Endothelial cell of umbilical vein (primary cell): ENCODE data around the gene CCDC93. TPM values are rescaled to one million over a fixed set of nuclear protein-coding genes. Genes with fewer than 3 reads are reported as not detected.

ENCODE experiments used
- BruUV-seq: library from RNA; stranded (reverse); fragments of 400-500 nt; replicated peaks from 2 replicates; lab custom pipeline; 2021; lab: Mats Ljungman, UMichigan
- CTCF ChIA-PET: fragments of 300-600, 350-600 bp; sonication (Branson Sonifier 250); formaldehyde crosslinking; loops from one replicate; lab custom pipeline; 2021; ENCODE audit warnings: antibody characterized with exemption, inconsistent platforms; lab: Charles Lee
- POLR2A ChIA-PET: fragments of 300-600, 350-600 bp; sonication (Branson Sonifier 250); formaldehyde crosslinking; loops from one replicate; lab custom pipeline; 2021; ENCODE audit warnings: antibody characterized with exemption, inconsistent platforms; lab: Charles Lee
- DNase-seq: peaks from one replicate; pipeline ENCODE4 v3.0.0-alpha.2; 2011; ENCODE audit warnings: low read depth, low spot score
- FAIRE-seq: peaks from 2 replicates; lab custom pipeline; 2011; peaks lifted over from hg19 to GRCh38; lab: Jason Lieb, UNC
- H2AFZ ChIP-seq: 2 replicates; pipeline ENCODE4 v1.6.0; 2012; ENCODE audit warnings: low read depth, low read length, control low read depth, inconsistent platforms
- H3K27ac ChIP-seq: 2 replicates; pipeline ENCODE4 v1.5.1; 2011; ENCODE audit warnings: low read depth, mild to moderate bottlenecking, control low read depth, low read length, moderate library complexity; ENCODE audit not compliant: insufficient read depth
- H3K27me3 ChIP-seq, 2 experiments: 2 replicates each; pipeline versions ENCODE4 v1.6.0 to v1.6.1; 2011; ENCODE audit warnings: low read length in 2 of 2, mixed read lengths in 1 of 2; ENCODE audit not compliant: control insufficient read depth in 2 of 2, insufficient read depth in 2 of 2
- H3K36me3 ChIP-seq, 2 experiments: 2 replicates in 1 of 2; 3 replicates in 1 of 2; pipeline ENCODE4 v1.5.1; 2011; ENCODE audit warnings: low read length in 2 of 2, mild to moderate bottlenecking in 1 of 2, moderate library complexity in 1 of 2; ENCODE audit not compliant: control insufficient read depth in 2 of 2, insufficient read depth in 2 of 2; ENCODE audit errors: extremely low read depth in 1 of 2
- H3K4me1 ChIP-seq: 3 replicates; pipeline ENCODE4 v1.5.1; 2011; ENCODE audit warnings: mild to moderate bottlenecking, low read length; ENCODE audit not compliant: control insufficient read depth, insufficient read depth; ENCODE audit errors: extremely low read depth
- H3K4me2 ChIP-seq: 2 replicates; pipeline ENCODE4 v1.6.1; 2011; ENCODE audit warnings: low read length, control low read depth, mixed read lengths; ENCODE audit not compliant: insufficient read depth
- H3K4me3 ChIP-seq, 3 experiments: fragments of 200-600 bp in 1 of 3; sonication (generic), shearing (Covaris generic) in 1 of 3; replicated peaks in 1 of 3; 2 replicates each; pipeline ENCODE4 v1.5.1; 2011 to 2016; ENCODE audit warnings: control low read depth in 3 of 3, low read length in 3 of 3, mild to moderate bottlenecking in 2 of 3, inconsistent platforms in 1 of 3, low read depth in 1 of 3, moderate library complexity in 1 of 3; ENCODE audit not compliant: insufficient read depth in 1 of 3
- H3K79me2 ChIP-seq: 2 replicates; pipeline ENCODE4 v1.6.0; 2012; ENCODE audit warnings: low read length, inconsistent platforms; ENCODE audit not compliant: control insufficient read depth, insufficient read depth
- H3K9ac ChIP-seq: replicated peaks from 2 replicates; pipeline ENCODE3; 2011; ENCODE audit warnings: low read length, control low read depth; ENCODE audit not compliant: insufficient read depth; ENCODE audit errors: extremely low read depth
- H3K9me1 ChIP-seq: replicated peaks from 3 replicates; pipeline ENCODE4 v1.6.0; 2011; ENCODE audit warnings: mild to moderate bottlenecking, low read length; ENCODE audit not compliant: control insufficient read depth, insufficient read depth; ENCODE audit errors: extremely low read depth
- H3K9me3 ChIP-seq: replicated peaks from 2 replicates; pipeline ENCODE4 v1.5.1; 2012; ENCODE audit warnings: low read length, inconsistent platforms; ENCODE audit not compliant: control insufficient read depth, insufficient read depth
- H4K20me1 ChIP-seq: replicated peaks from 2 replicates; pipeline ENCODE3; 2011; ENCODE audit warnings: mild to moderate bottlenecking, low read length; ENCODE audit not compliant: control insufficient read depth, insufficient read depth; ENCODE audit errors: extremely low read depth
- EZH2 ChIP-seq: IDR thresholded peaks from 2 replicates; pipeline ENCODE4 v1.6.1; 2012; ENCODE audit warnings: borderline replicate concordance, low read depth, mild to moderate bottlenecking, moderate library complexity, low read length, inconsistent platforms; ENCODE audit not compliant: severe bottlenecking
- FOS ChIP-seq: IDR thresholded peaks from 2 replicates; pipeline ENCODE4 v1.6.1; 2011; ENCODE audit warnings: mild to moderate bottlenecking, low read length, moderate library complexity, borderline replicate concordance; ENCODE audit not compliant: insufficient read depth
- GATA2 ChIP-seq: IDR thresholded peaks from 2 replicates; pipeline ENCODE4 v1.7.0; 2011; ENCODE audit warnings: low read depth, mild to moderate bottlenecking, moderate library complexity, mixed read lengths, low read length; ENCODE audit not compliant: insufficient read length, insufficient read depth
- JUN ChIP-seq: IDR thresholded peaks from 2 replicates; pipeline ENCODE4 v1.6.1; 2011; ENCODE audit warnings: borderline replicate concordance, low read depth; ENCODE audit not compliant: insufficient read length, insufficient read depth
- MYC ChIP-seq: IDR thresholded peaks from one replicate; pipeline ENCODE4 v1.6.1; 2011; ENCODE audit warnings: mild to moderate bottlenecking, low read depth, low read length
- POLR2A ChIP-seq: IDR thresholded peaks from 2 replicates; pipeline ENCODE4 v1.6.1; 2012; ENCODE audit warnings: low read depth, mild to moderate bottlenecking, control low read depth, low read length
- POLR2AphosphoS5 ChIP-seq: IDR thresholded peaks from 2 replicates; pipeline ENCODE4 v1.6.1; 2012; ENCODE audit warnings: low read depth, mild to moderate bottlenecking, control low read depth, low read length, moderate library complexity; ENCODE audit not compliant: insufficient read depth
- dilution Hi-C: fragments of 300-500 bp; cut with MboI; formaldehyde crosslinking; loops from one replicate; pipeline ENCODE4 v1.15.0; 2019; ENCODE audit warnings: low sequenced_read_pairs; ENCODE audit not compliant: extremely low pct_ligation_motif_present
- intact Hi-C: fragments of 100-400 bp; cut with micrococcal nuclease; formaldehyde crosslinking; loops from one replicate; pipeline ENCODE4 v1.10.0; 2022
- polyA plus RNA-seq, 4 experiments: library from polyadenylated mRNA; depleted of rRNA in 3 of 4; stranded (reverse) in 3 of 4; unstranded in 1 of 4; fragments of >200 nt; gene quantifications; 2 replicates each; pipeline versions ENCODE4 v1.2.1 to v1.2.3, GENCODE V29; 2011 to 2012; ENCODE audit warnings: missing spikeins in 1 of 4
- total RNA-seq: library from RNA; stranded (reverse); gene quantifications from 2 replicates; pipeline ENCODE4 v1.2.3, GENCODE V29; 2021
- TF ChIP-seq, protein P1 (sequence below), 2 donors: IDR thresholded peaks; 1 replicate in 1 of 2; 2 replicates in 1 of 2; pipeline ENCODE4 v1.5.1; 2011; ENCODE audit warnings: low read length in 2 of 2, mild to moderate bottlenecking in 2 of 2, moderate library complexity in 2 of 2, control low read depth in 1 of 2, inconsistent platforms in 1 of 2, low read depth in 1 of 2; ENCODE audit not compliant: insufficient read depth in 1 of 2; ENCODE audit errors: extremely low read depth in 1 of 2
- TF ChIP-seq, protein P2 (sequence below): IDR thresholded peaks from 2 replicates; pipeline ENCODE4 v1.6.1; 2011; ENCODE audit not compliant: insufficient read depth, insufficient read length

CCDC93 gene
- total and polyA plus RNA-seq, 2 donors (not counting 3 experiments of a cell fraction or from before 2014, with no cell fraction given), result 13.8 to 35.1 TPM

DNA sequence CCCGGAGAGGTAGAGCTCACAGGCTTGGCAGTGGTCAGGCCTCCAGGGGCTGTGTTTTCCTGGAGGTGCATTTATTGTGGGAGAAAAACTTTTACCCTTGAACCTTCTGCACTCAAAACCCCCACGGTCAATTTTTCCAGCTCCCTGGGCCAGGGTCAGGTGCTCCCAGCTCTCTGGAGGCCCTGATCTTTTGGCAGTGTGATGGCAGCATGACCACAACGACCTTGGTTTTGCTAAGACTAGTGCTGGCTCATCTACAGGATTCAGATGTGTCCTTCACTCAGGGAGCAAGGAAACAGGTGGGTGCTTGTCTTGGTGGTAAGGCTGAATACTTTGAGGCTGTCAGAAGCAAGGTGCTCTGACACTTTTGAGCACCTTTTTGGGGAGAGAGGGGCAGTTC, 92.3 kb downstream of the CCDC93 start:
- intact Hi-C loops, result no loop called here
- no peak for DNase-seq
- dilution Hi-C loops, result no loop called here

DNA sequence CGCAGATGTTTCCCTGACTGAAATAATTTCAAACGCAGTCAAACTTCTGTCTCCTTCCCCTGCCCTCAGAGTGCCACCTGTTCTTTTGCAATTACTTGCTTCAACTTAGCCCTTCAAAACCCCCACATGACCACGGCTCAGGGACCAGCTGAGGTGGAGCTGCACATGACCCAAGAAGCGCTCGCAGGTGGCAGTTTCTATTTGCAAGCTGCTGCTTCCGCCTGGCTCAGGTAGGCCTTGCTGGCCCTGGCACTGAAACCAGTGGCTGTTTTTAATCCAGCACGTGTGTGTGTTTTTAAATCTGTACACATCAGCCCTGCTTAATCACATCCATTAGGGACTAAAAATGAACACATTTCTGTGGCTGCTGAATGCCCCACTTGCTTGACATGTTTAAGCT, 95.3 kb downstream of the CCDC93 start:
- Histone ChIP-seq H3K9me1 (no peaks in the 10 kb centered on the region), H3K4me3 (no peak overlapping the region), H4K20me1 (no peaks in the 10 kb centered on the region), H3K4me1 (no peaks in the 10 kb centered on the region), H3K27me3 (no peaks in the 10 kb centered on the region), H3K36me3 (peaks cover 22 to 29% of the 10 kb centered on the region in 2 experiments), H3K79me2 (no peaks in the 10 kb centered on the region), H3K9me3 (no peaks in the 10 kb centered on the region), H2AFZ (no peak overlapping the region), H3K27ac (no peak overlapping the region), H3K9ac (no peak overlapping the region), H3K4me2 (no peak overlapping the region)
- POLR2A ChIA-PET, result no interaction called here
- CTCF ChIA-PET, result interaction anchor here (0.6 to 2.5 kb wide), 4 partner anchors 83 to 104 kb away, joined by 3 to 15 read pairs (median 7); partner anchors contain the start of gene DDX18
- dilution Hi-C loops (no loop called here), intact Hi-C loops (loop anchor here (5.0 kb wide), 1 partner anchor 61 kb away; no protein-coding TSS in a partner anchor)
- TF ChIP-seq, protein P1, sequence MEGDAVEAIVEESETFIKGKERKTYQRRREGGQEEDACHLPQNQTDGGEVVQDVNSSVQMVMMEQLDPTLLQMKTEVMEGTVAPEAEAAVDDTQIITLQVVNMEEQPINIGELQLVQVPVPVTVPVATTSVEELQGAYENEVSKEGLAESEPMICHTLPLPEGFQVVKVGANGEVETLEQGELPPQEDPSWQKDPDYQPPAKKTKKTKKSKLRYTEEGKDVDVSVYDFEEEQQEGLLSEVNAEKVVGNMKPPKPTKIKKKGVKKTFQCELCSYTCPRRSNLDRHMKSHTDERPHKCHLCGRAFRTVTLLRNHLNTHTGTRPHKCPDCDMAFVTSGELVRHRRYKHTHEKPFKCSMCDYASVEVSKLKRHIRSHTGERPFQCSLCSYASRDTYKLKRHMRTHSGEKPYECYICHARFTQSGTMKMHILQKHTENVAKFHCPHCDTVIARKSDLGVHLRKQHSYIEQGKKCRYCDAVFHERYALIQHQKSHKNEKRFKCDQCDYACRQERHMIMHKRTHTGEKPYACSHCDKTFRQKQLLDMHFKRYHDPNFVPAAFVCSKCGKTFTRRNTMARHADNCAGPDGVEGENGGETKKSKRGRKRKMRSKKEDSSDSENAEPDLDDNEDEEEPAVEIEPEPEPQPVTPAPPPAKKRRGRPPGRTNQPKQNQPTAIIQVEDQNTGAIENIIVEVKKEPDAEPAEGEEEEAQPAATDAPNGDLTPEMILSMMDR (IDR thresholded peaks at IDR 0.05; ENCODE audit: extremely low read depth in 1 of 2, insufficient read depth in 1 of 2, low read depth in 1 of 2, low read length in 2 of 2), result no peak
- TF ChIP-seq FOS (no peak), GATA2 (no peak), JUN (no peak), POLR2A (no peak)
- TF ChIP-seq, protein P2, sequence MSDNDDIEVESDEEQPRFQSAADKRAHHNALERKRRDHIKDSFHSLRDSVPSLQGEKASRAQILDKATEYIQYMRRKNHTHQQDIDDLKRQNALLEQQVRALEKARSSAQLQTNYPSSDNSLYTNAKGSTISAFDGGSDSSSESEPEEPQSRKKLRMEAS, result no peak
- no peak for FAIRE-seq
- no peak for DNase-seq
- no TSS peak for BruUV-seq

More for the DNA sequence above, 92.3 kb downstream of the CCDC93 start:
- H3K9me3 ChIP-seq, result no peaks in the 10 kb centered on the region
- peaks cover 22 to 30% of the 10 kb centered on the region in 2 experiments for H3K36me3 ChIP-seq
- BruUV-seq, result no TSS peak
- no peak overlapping the region for H3K4me3 ChIP-seq
- ChIA-PET POLR2A (no interaction called here), CTCF (interaction anchor here (1.1 kb wide), 1 partner anchor 107 kb away, joined by 3 read pairs; the partner anchor contains the start of gene DDX18)
- H3K4me1 ChIP-seq, result no peaks in the 10 kb centered on the region
- no peak for FAIRE-seq
- no peaks in the 10 kb centered on the region for H4K20me1 ChIP-seq
- H2AFZ ChIP-seq, result no peak overlapping the region
- no peaks in the 10 kb centered on the region for H3K9me1 ChIP-seq
- H3K27me3 ChIP-seq, result no peaks in the 10 kb centered on the region
- no peak overlapping the region for H3K9ac ChIP-seq
- H3K27ac ChIP-seq, result no peak overlapping the region
- no peak for TF ChIP-seq EZH2
- TF ChIP-seq GATA2, result no peak
- no peak for TF ChIP-seq FOS
- no peak for TF ChIP-seq JUN
- TF ChIP-seq POLR2AphosphoS5, result no peak
- no peak for TF ChIP-seq MYC
- no peak overlapping the region for H3K4me2 ChIP-seq
- H3K79me2 ChIP-seq, result no peaks in the 10 kb centered on the region
